ENCODE measurements around the gene ATP9B. TPM values are rescaled to one million over a fixed set of nuclear protein-coding genes. Genes with fewer than 3 reads are reported as not detected.

The ATP9B gene
- total and polyA plus RNA-seq, 4 donors: 7.1 to 31.4 (median 15.5) TPM

GRCh38 chr18:79420033-79420745 lies 351.0 kb downstream of the ATP9B start:
- Histone ChIP-seq H3K27ac (ENCODE audit: low read depth in 1 of 2, low read length in 2 of 2) (no peak overlapping the region), H3K36me3 (ENCODE audit: control insufficient read depth in 4 of 4, insufficient read depth in 3 of 4, low read depth in 1 of 4, low read length in 3 of 4) (no peaks in the 10 kb centered on the region), H3K9me3 (ENCODE audit: control insufficient read depth in 4 of 4, low read length in 3 of 4) (no peaks in the 10 kb centered on the region), H3K4me1 (ENCODE audit: control insufficient read depth in 4 of 4, insufficient read depth in 4 of 4, low read length in 3 of 4) (no peaks in the 10 kb centered on the region), H3K4me3 (ENCODE audit: low read depth in 1 of 3, low read length in 3 of 3) (no peak overlapping the region), H3K9ac (ENCODE audit: low read depth in 1 of 2, low read length in 2 of 2) (no peak overlapping the region), H3K27me3 (ENCODE audit: control insufficient read depth in 4 of 4, insufficient read depth in 4 of 4, low read length in 3 of 4) (no peaks in the 10 kb centered on the region)
- DNase-seq (ENCODE audit: low spot score): no peak
- WGBS: 85% methylated on average over 48 of the region's 48 CpGs
- TF ChIP-seq GABPA (IDR thresholded peaks at IDR 0.05 in 1 of 2, conservative IDR thresholded peaks at IDR 0.05 in 1 of 2) (no peak), NR2F2 (IDR thresholded peaks at IDR 0.05) (no peak), FOXA1 (IDR thresholded peaks at IDR 0.05) (no peak), FOXA2 (IDR thresholded peaks at IDR 0.05) (no peak), SP1 (IDR thresholded peaks at IDR 0.05) (no peak), CTCF (IDR thresholded peaks at IDR 0.05; ENCODE audit: low read depth, low read length, missing input control) (no peak), HNF4G (IDR thresholded peaks at IDR 0.05) (no peak), ZBTB33 (IDR thresholded peaks at IDR 0.05) (no peak), EGR1 (IDR thresholded peaks at IDR 0.05; ENCODE audit: low read depth in 2 of 2) (no peak), RXRA (IDR thresholded peaks at IDR 0.05) (no peak), HNF4A (conservative IDR thresholded peaks at IDR 0.05) (no peak), RAD21 (IDR thresholded peaks at IDR 0.05) (no peak), TAF1 (conservative IDR thresholded peaks at IDR 0.05) (no peak), YY1 (IDR thresholded peaks at IDR 0.05) (no peak), JUND (IDR thresholded peaks at IDR 0.05) (no peak)
- TF ChIP-seq, protein P1, sequence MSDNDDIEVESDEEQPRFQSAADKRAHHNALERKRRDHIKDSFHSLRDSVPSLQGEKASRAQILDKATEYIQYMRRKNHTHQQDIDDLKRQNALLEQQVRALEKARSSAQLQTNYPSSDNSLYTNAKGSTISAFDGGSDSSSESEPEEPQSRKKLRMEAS (IDR thresholded peaks at IDR 0.05): no peak
- TF ChIP-seq, protein P2, sequence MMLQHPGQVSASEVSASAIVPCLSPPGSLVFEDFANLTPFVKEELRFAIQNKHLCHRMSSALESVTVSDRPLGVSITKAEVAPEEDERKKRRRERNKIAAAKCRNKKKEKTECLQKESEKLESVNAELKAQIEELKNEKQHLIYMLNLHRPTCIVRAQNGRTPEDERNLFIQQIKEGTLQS (IDR thresholded peaks at IDR 0.05): no peak
- TF ChIP-seq, protein P3, sequence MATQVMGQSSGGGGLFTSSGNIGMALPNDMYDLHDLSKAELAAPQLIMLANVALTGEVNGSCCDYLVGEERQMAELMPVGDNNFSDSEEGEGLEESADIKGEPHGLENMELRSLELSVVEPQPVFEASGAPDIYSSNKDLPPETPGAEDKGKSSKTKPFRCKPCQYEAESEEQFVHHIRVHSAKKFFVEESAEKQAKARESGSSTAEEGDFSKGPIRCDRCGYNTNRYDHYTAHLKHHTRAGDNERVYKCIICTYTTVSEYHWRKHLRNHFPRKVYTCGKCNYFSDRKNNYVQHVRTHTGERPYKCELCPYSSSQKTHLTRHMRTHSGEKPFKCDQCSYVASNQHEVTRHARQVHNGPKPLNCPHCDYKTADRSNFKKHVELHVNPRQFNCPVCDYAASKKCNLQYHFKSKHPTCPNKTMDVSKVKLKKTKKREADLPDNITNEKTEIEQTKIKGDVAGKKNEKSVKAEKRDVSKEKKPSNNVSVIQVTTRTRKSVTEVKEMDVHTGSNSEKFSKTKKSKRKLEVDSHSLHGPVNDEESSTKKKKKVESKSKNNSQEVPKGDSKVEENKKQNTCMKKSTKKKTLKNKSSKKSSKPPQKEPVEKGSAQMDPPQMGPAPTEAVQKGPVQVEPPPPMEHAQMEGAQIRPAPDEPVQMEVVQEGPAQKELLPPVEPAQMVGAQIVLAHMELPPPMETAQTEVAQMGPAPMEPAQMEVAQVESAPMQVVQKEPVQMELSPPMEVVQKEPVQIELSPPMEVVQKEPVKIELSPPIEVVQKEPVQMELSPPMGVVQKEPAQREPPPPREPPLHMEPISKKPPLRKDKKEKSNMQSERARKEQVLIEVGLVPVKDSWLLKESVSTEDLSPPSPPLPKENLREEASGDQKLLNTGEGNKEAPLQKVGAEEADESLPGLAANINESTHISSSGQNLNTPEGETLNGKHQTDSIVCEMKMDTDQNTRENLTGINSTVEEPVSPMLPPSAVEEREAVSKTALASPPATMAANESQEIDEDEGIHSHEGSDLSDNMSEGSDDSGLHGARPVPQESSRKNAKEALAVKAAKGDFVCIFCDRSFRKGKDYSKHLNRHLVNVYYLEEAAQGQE (IDR thresholded peaks at IDR 0.05): no peak

Data from liver (tissue), 9 donors.